H1 (cell line): Measurements from ENCODE around the gene TNN. TPM values are rescaled to one million over a fixed set of nuclear protein-coding genes. Genes with fewer than 3 reads are reported as not detected.

Experiments
- CTCF ChIA-PET: fragments of 300-600 bp; sonication (Branson Sonifier 250); formaldehyde crosslinking; loops from one replicate; lab custom pipeline; 2021; ENCODE audit not compliant: partially characterized antibody; lab: Charles Lee
- POLR2A ChIA-PET: fragments of 300-600 bp; sonication (Branson Sonifier 250); formaldehyde crosslinking; loops from one replicate; lab custom pipeline; 2021; ENCODE audit warnings: inconsistent platforms; ENCODE audit not compliant: partially characterized antibody; lab: Charles Lee
- DNase-seq, 2 experiments: peaks; one replicate each; pipeline versions ENCODE4 v3.0.0 to v3.0.0-alpha.2; 2010 to 2022; ENCODE audit warnings: low spot score in 2 of 2, low read depth in 1 of 2, mixed read lengths in 1 of 2
- FAIRE-seq: peaks from 2 replicates; lab custom pipeline; 2011; peaks lifted over from hg19 to GRCh38; lab: Jason Lieb, UNC
- H2AFZ ChIP-seq: 2 replicates; pipeline ENCODE4 v1.8.1; 2012; ENCODE audit warnings: low read length, inconsistent platforms
- H2AK5ac ChIP-seq: 2 replicates; pipeline ENCODE4 v1.6.1; 2013; ENCODE audit warnings: low read depth, low read length
- H2BK120ac ChIP-seq: replicated peaks from 2 replicates; pipeline ENCODE3; 2013; ENCODE audit warnings: low read depth, low read length, inconsistent platforms
- H2BK12ac ChIP-seq: 2 replicates; pipeline ENCODE4 v1.6.1; 2013; ENCODE audit warnings: low read depth, low read length
- H2BK15ac ChIP-seq: 2 replicates; pipeline ENCODE4 v1.6.1; 2013; ENCODE audit warnings: low read length
- H2BK20ac ChIP-seq: 2 replicates; pipeline ENCODE4 v1.6.1; 2013; ENCODE audit warnings: low read length
- H2BK5ac ChIP-seq: 2 replicates; pipeline ENCODE4 v1.6.1; 2013; ENCODE audit warnings: low read depth, low read length
- H3K14ac ChIP-seq: 2 replicates; pipeline ENCODE4 v1.6.1; 2013; ENCODE audit warnings: inconsistent platforms; ENCODE audit not compliant: insufficient read length
- H3K18ac ChIP-seq: 2 replicates; pipeline ENCODE4 v1.6.1; 2013; ENCODE audit warnings: low read length; ENCODE audit errors: extremely low read depth
- H3K23ac ChIP-seq: 2 replicates; pipeline ENCODE4 v1.6.1; 2013; ENCODE audit warnings: inconsistent platforms; ENCODE audit not compliant: insufficient read length
- H3K23me2 ChIP-seq: 2 replicates; pipeline ENCODE4 v1.6.1; 2013; ENCODE audit warnings: low read depth, low read length
- H3K27ac ChIP-seq: 2 replicates; pipeline ENCODE4 v1.6.1; 2011; ENCODE audit warnings: low read depth, low read length, inconsistent platforms
- H3K27me3 ChIP-seq, 4 experiments: replicated peaks in 1 of 4; 1 replicate in 1 of 4; 2 replicates in 3 of 4; pipeline versions ENCODE4 v1.6.1 to v1.8.1; 2011 to 2013; ENCODE audit warnings: low read length in 3 of 4, mild to moderate bottlenecking in 3 of 4, inconsistent platforms in 2 of 4, mixed read lengths in 2 of 4, moderate library complexity in 1 of 4; ENCODE audit not compliant: control insufficient read depth in 3 of 4, insufficient read depth in 3 of 4; ENCODE audit errors: extremely low read depth in 1 of 4
- H3K36me3 ChIP-seq, 4 experiments: 2 replicates each; pipeline versions ENCODE4 v1.6.1 to v1.8.1; 2011 to 2013; ENCODE audit warnings: mild to moderate bottlenecking in 4 of 4, low read length in 3 of 4, moderate library complexity in 2 of 4, control low read depth in 1 of 4, inconsistent platforms in 1 of 4; ENCODE audit not compliant: insufficient read depth in 4 of 4, control insufficient read depth in 2 of 4
- H3K4ac ChIP-seq: replicated peaks from 2 replicates; pipeline ENCODE3; 2013; ENCODE audit warnings: low read length, low read depth, mixed read lengths, inconsistent platforms; ENCODE audit not compliant: insufficient read length
- H3K4me1 ChIP-seq, 4 experiments: replicated peaks in 1 of 4; 1 replicate in 1 of 4; 2 replicates in 3 of 4; pipeline versions ENCODE4 v1.6.1 to v1.8.1; 2011 to 2013; ENCODE audit warnings: low read length in 3 of 4, inconsistent platforms in 2 of 4, mixed read lengths in 1 of 4; ENCODE audit not compliant: insufficient read depth in 4 of 4, control insufficient read depth in 3 of 4
- H3K4me2 ChIP-seq, 2 experiments: 2 replicates each; pipeline versions ENCODE4 v1.6.1 to v1.8.1; 2011 to 2013; ENCODE audit warnings: low read depth in 2 of 2, low read length in 2 of 2, control low read depth in 1 of 2, inconsistent platforms in 1 of 2, mild to moderate bottlenecking in 1 of 2; ENCODE audit not compliant: insufficient read depth in 1 of 2
- H3K4me3 ChIP-seq, 4 experiments: fragments of 200-600, 300-600 bp in 1 of 4; sonication (generic), shearing (Covaris generic), sonication (Bioruptor Twin) in 1 of 4; 2 replicates each; pipeline versions ENCODE4 v1.5.1 to v1.8.1; 2011 to 2016; ENCODE audit warnings: low read length in 4 of 4, low read depth in 3 of 4, control low read depth in 2 of 4, inconsistent platforms in 2 of 4, mild to moderate bottlenecking in 2 of 4, mixed read lengths in 1 of 4, moderate library complexity in 1 of 4; ENCODE audit not compliant: insufficient read depth in 2 of 4; ENCODE audit errors: extremely low read depth in 1 of 4
- H3K56ac ChIP-seq: replicated peaks from 2 replicates; pipeline ENCODE3; 2013; ENCODE audit warnings: low read depth, mild to moderate bottlenecking, mixed read lengths, low read length, inconsistent platforms; ENCODE audit not compliant: insufficient read length
- H3K79me1 ChIP-seq: 2 replicates; pipeline ENCODE4 v1.6.1; 2013; ENCODE audit warnings: low read depth, low read length, control low read depth
- H3K79me2 ChIP-seq, 2 experiments: 2 replicates each; pipeline versions ENCODE4 v1.6.1 to v1.8.1; 2012 to 2013; ENCODE audit warnings: low read length in 2 of 2, mild to moderate bottlenecking in 2 of 2, inconsistent platforms in 1 of 2; ENCODE audit not compliant: insufficient read depth in 2 of 2, control insufficient read depth in 1 of 2
- H3K9ac ChIP-seq, 4 experiments: replicated peaks in 1 of 4; 1 replicate in 1 of 4; 2 replicates in 3 of 4; pipeline versions ENCODE4 v1.6.1 to v1.8.1; 2011 to 2013; ENCODE audit warnings: low read depth in 3 of 4, low read length in 3 of 4, control low read depth in 2 of 4, mild to moderate bottlenecking in 2 of 4, moderate library complexity in 2 of 4, inconsistent platforms in 1 of 4; ENCODE audit errors: extremely low read depth in 1 of 4
- H3K9me3 ChIP-seq, 2 experiments: 2 replicates each; pipeline versions ENCODE4 v1.6.1 to v1.8.1; 2012 to 2013; ENCODE audit warnings: mild to moderate bottlenecking in 2 of 2, moderate library complexity in 2 of 2, control low read depth in 1 of 2, inconsistent platforms in 1 of 2, low read depth in 1 of 2, low read length in 1 of 2, mixed read lengths in 1 of 2; ENCODE audit not compliant: insufficient read depth in 2 of 2
- H4K20me1 ChIP-seq, 2 experiments: replicated peaks in 1 of 2; 2 replicates each; pipeline versions ENCODE3 to v1.8.1; 2011 to 2013; ENCODE audit warnings: inconsistent platforms in 2 of 2, low read length in 2 of 2, mild to moderate bottlenecking in 1 of 2; ENCODE audit not compliant: insufficient read depth in 2 of 2, control insufficient read depth in 1 of 2
- H4K5ac ChIP-seq: 2 replicates; pipeline ENCODE4 v1.6.1; 2013; ENCODE audit warnings: low read length, low read depth, mixed read lengths, inconsistent platforms; ENCODE audit not compliant: insufficient read length
- H4K8ac ChIP-seq: 2 replicates; pipeline ENCODE4 v1.8.0; 2013; ENCODE audit warnings: mild to moderate bottlenecking, moderate library complexity, low read length, inconsistent platforms; ENCODE audit not compliant: insufficient read depth; ENCODE audit errors: extremely low read depth
- H4K91ac ChIP-seq: replicated peaks from 2 replicates; pipeline ENCODE3; 2013; ENCODE audit warnings: low read length, mixed read lengths, inconsistent platforms; ENCODE audit not compliant: insufficient read length
- BACH1 ChIP-seq: IDR thresholded peaks from 2 replicates; pipeline ENCODE4 v1.6.1; 2012; ENCODE audit warnings: low read length, improper control_type of control experiment
- BRCA1 ChIP-seq: IDR thresholded peaks from 2 replicates; pipeline ENCODE4 v1.6.1; 2012; ENCODE audit warnings: low read depth, low read length, improper control_type of control experiment
- CHD2 ChIP-seq: IDR thresholded peaks from 2 replicates; pipeline ENCODE4 v1.6.1; 2012; ENCODE audit warnings: low read length, improper control_type of control experiment
- RNF2 ChIP-seq: fragments of 200-900, 300-1000 bp; sonication (generic); IDR thresholded peaks from 2 replicates; pipeline ENCODE4 v1.7.1; 2016; ENCODE audit warnings: borderline replicate concordance, low read depth, mild to moderate bottlenecking, antibody characterized with exemption, low read length; ENCODE audit not compliant: poor library complexity, severe bottlenecking; ENCODE audit errors: missing control alignments
- SRF ChIP-seq: IDR thresholded peaks from 2 replicates; pipeline ENCODE4 v1.6.1; 2011; ENCODE audit warnings: mild to moderate bottlenecking, low read depth, low read length, moderate library complexity
- USF2 ChIP-seq: IDR thresholded peaks from 2 replicates; pipeline ENCODE4 v1.6.1; 2011; ENCODE audit warnings: low read length, improper control_type of control experiment
- WGBS, 2 experiments: shearing (Covaris generic) in 1 of 2; methylation state at CpG; one replicate each; pipeline versions ENCODE4 v1.1.6 to v1.1.7; 2013 to 2015; ENCODE audit warnings: low lambda C conversion rate in 2 of 2, mixed read lengths in 2 of 2, inconsistent platforms in 1 of 2, low coverage in 1 of 2, missing lambda C conversion rate in 1 of 2; ENCODE audit not compliant: insufficient replicate concordance in 2 of 2, insufficient coverage in 1 of 2, insufficient read length in 1 of 2; ENCODE audit errors: extremely low coverage in 1 of 2, missing lambda C conversion rate in 1 of 2; 5-methylcytosine and 5-hydroxymethylcytosine counted together
- polyA plus RNA-seq, 7 experiments: library from polyadenylated mRNA; depleted of rRNA in 3 of 7; stranded (reverse) in 5 of 7; unstranded in 2 of 7; fragments of >200 nt in 5 of 7; fragments of 200-250 nt in 2 of 7; gene quantifications; 1 replicate in 5 of 7; 2 replicates in 1 of 7; 4 replicates in 1 of 7; pipeline versions ENCODE4 v1.2.1 to v1.2.3, GENCODE V29; 2011 to 2013; ENCODE audit warnings: missing spikeins in 2 of 7, mixed read lengths in 2 of 7
- total RNA-seq: library from RNA; stranded (reverse); fragmentation: NEBNext Ultra II Directional; extraction: Animal tissue kit (Norgen Biotek cat#: 25700); gene quantifications from 2 replicates; pipeline ENCODE4 v1.2.1, GENCODE V29; 2021

The TNN gene
- total and polyA plus RNA-seq, 2 of the 8 experiments (the other 6 are each of a cell fraction or from before 2014, with no cell fraction given), result 0.21 to 0.30 TPM

GRCh38 chr1:175168782-175169181 lies 101.1 kb downstream of the TNN start:
- Histone ChIP-seq H3K36me3 (no peaks in the 10 kb centered on the region), H2BK12ac (no peak overlapping the region), H3K9ac (no peak overlapping the region), H3K4me1 (no peaks in the 10 kb centered on the region), H4K8ac (no peak overlapping the region; the same call in 1 of the 2 replicates), H2AK5ac (no peak overlapping the region), H2BK5ac (no peak overlapping the region), H3K18ac (no peak overlapping the region), H3K23ac (no peak overlapping the region), H4K91ac (no peak overlapping the region), H3K9me3 (no peaks in the 10 kb centered on the region), H3K27ac (no peak overlapping the region), H3K4me3 (no peak overlapping the region), H3K4me2 (no peak overlapping the region), H3K56ac (no peak overlapping the region), H2BK20ac (no peak overlapping the region), H3K27me3 (no peaks in the 10 kb centered on the region), H4K5ac (no peak overlapping the region), H3K79me1 (no peaks in the 10 kb centered on the region), H4K20me1 (no peaks in the 10 kb centered on the region), H3K79me2 (no peaks in the 10 kb centered on the region), H2BK15ac (no peak overlapping the region), H3K23me2 (no peaks in the 10 kb centered on the region), H2BK120ac (no peak overlapping the region), H3K4ac (no peak overlapping the region), H3K14ac (no peak overlapping the region), H2AFZ (no peak overlapping the region)
- CTCF ChIA-PET, result interaction anchor here (1.0 to 2.5 kb wide), 5 partner anchors 9 to 169 kb away, joined by 3 to 12 read pairs (median 8); no protein-coding TSS in a partner anchor
- 79% methylated on average over 4 of the region's 4 CpGs; no CpG with 5 or more reads in 1 of the 2 experiments for WGBS, 2 experiments
- FAIRE-seq (no peak), DNase-seq (no peak)
- POLR2A ChIA-PET, result no interaction called here
- TF ChIP-seq BRCA1 (no peak), SRF (no peak), CHD2 (no peak), RNF2 (no peak), BACH1 (no peak), USF2 (no peak)
